HG03469 (cell line): ENCODE measurements around the gene SPG7.
"Not testable (repeated sequence)": the region's sequence is repeated elsewhere in the genome, so short reads cannot be mapped to it uniquely, and the experiment has no call there.

Experiments used
- ATAC-seq: cut with Tn5 transposase; IDR thresholded peaks from one replicate; pipeline ENCODE4 v1.9.1; 2021; ENCODE audit warnings: mild to moderate bottlenecking, moderate library complexity, moderate number of reproducible peaks; ENCODE audit not compliant: unreplicated experiment

Gene SPG7

GRCh38 chr16:89574681-89575246 lies 66.6 kb downstream of the SPG7 start:
- no peak for ATAC-seq

GRCh38 chr16:89575247-89576152 lies 67.3 kb downstream of the SPG7 start, which contains the start of gene CPNE7:
Gene CPNE7 (plus strand): TSS chr16:89575758. CDS start chr16:89575898, 140 bp downstream.
- no peak for ATAC-seq

- no peak for ATAC-seq
These were observed 68.2 kb downstream of the SPG7 start for GRCh38 chr16:89576153-89577054.

- ATAC-seq: no peak
These were observed 69.0 kb downstream of the SPG7 start for GRCh38 chr16:89577055-89577759.

- no peak for ATAC-seq
These were observed 71.1 kb downstream of the SPG7 start for GRCh38 chr16:89579351-89579750.

- no peak for ATAC-seq
These were observed 73.0 kb downstream of the SPG7 start for GRCh38 chr16:89581045-89581695.

- ATAC-seq: no peak
These were observed 73.8 kb downstream of the SPG7 start for GRCh38 chr16:89581861-89582563.

DNA sequence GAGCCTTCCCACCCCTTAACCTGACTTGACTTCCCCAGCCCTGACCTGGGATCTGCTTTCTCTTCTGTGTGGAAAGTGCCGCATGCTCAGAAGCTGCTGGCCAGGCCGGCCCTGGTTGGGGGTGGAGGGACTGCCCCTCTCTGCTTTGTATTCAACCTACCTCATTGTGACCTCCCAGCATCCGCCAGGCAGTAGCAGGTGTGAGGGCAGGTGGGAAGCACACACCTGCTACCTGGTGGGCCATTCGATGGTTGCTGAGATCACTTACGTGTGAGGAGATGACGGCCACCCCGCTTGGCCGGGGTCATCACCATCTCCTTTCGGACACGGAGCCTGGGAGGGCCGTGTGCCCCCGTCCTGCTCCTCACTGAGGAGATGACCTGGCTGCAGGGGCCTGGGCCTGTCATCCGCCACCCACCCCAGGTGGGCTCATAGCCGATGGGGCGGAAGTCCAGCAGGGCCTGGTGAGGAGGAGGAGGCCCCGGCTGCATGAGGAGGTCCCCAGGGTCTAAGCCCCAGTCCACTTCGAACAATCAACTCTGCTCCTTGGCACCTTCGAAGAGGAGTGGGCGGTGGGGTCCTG lies 74.5 kb downstream of the SPG7 start:
- no peak for ATAC-seq

DNA sequence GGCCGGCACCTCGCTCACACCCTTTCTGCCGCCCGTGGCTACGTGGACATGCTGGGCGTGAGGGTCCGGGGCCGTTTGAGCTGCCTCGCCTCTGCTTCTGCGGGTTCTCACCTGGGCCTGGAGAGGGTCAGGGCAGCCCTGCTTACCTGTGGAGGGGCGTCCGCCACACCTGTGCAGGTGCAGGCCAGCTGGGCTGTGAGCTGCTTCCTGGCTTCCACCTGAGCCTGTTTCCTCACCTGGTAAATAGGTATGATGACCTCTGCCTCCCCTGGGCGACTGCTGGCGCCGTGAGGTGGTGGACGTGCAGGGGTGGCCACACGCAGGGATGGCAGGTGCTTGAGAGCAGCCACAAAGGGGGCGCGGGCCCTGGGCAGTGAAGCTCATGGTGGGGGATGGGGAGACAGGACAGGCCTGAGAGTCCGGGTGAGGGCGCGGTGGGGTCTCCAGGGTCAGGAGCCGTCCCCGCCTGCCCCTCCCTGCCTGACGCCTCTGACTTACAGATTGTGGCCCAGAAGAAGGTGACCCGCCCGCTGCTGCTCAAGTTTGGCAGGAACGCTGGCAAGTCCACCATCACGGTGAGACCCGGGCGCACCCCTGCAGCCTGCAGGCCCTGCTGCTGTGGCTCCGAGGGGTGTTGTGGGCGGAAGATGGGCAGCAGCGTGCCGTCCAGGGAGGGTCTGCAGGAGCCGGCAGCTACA lies 75.1 kb downstream of the SPG7 start:
- no peak for ATAC-seq

DNA sequence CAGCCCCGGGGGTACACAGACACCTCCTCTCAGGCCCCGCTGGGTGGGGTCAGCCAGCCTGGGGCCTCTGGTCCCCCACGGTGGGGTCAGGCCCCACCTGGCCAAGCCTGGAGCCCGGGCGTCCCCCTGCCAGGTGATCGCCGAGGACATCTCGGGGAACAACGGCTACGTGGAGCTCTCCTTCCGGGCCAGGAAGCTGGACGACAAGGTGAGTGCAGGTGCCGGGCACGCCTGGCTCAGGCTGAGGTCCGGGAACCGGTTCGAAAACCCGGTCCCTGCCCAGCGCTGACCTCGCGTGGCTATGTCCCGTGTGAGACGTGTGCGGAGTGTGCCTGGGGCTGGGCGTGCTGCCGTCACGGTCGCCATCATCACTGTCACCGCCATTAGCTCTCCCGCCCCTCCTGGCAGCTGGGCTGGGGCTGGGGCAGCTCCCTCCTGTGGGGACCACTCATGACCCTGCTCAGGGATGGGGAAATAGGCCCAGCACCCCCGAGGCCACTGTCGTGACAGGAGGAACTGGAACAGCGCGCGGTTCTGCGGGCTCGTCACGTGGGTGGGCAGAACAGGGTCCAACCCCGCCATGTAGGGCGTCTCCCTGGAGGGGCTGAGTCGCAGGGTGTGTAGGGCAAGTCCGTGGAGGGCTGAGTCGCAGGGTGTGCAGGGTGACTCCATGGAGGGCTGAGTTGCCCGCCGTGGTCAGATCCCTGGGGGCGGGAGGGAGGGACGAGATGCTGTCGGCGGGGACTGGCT lies 75.9 kb downstream of the SPG7 start:
- ATAC-seq: no peak

GRCh38 chr16:89584768-89585549 lies 76.8 kb downstream of the SPG7 start:
- no peak for ATAC-seq

DNA sequence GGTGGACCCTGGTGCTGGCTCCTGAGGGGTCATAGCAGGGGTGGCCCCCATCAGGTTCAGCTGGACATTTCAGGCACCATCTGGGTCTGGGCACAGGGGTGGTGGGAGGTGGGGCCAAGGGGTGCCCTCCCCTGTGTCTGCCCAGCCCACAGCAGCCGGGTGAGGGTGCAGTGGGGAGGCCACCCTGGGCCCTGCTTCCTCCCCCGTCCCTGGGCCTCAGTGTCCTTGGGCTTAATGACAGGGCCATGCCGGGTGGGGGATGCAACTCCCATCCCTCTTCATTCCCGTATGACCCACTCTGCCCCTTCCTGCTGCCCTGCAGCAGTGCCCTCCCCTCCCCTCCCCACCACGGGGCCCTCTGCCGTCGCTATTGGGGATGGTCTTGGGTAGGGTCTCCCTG lies 78.0 kb downstream of the SPG7 start:
- ATAC-seq: no peak

GRCh38 chr16:89586853-89587252 lies 78.7 kb downstream of the SPG7 start:
- no peak for ATAC-seq

GRCh38 chr16:89587676-89588075 lies 79.5 kb downstream of the SPG7 start:
- ATAC-seq: not testable (repeated sequence)

DNA sequence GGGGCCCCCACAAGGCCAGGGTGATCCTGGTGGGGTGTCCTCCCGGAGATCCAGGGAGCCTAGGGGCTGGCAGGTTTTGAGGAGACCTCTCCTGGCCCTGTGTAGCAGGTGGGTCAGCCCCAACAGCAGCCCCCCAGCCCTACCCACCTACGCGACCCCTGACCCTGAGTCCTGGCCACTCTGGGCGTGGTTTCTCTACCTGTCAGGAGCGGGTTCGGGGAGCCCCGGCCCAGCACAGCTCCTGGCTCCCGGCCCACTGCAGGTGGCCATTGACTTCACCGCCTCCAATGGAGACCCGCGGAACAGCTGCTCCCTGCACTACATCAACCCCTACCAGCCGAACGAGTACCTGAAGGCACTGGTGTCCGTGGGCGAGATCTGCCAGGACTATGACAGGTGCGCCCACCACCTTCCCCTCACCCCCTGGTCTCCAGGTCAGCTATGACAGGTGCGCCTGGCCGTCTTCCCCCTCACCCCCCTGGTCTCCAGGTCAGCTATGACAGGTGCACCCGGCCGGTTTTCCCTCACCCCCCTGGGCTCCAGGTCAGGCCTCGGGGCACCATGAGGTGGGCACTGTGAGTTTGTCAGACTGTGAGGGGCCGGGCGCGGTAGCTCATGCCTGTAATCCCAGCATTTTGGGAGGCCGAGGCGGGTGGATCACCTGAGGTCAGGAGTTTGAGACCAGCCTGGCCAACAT lies 80.4 kb downstream of the SPG7 start:
- ATAC-seq: no peak

GRCh38 chr16:89589241-89589926 lies 81.2 kb downstream of the SPG7 start:
- no peak for ATAC-seq
